Dedifferentiated amniotic fluid mesenchymal stem cell (primary cell): ENCODE results near the gene COL4A2.

Experiments
- DNase-seq: peaks from one replicate; pipeline ENCODE4 v3.0.0-alpha.2; 2016; ENCODE audit errors: extremely low spot score

Gene COL4A2

DNA sequence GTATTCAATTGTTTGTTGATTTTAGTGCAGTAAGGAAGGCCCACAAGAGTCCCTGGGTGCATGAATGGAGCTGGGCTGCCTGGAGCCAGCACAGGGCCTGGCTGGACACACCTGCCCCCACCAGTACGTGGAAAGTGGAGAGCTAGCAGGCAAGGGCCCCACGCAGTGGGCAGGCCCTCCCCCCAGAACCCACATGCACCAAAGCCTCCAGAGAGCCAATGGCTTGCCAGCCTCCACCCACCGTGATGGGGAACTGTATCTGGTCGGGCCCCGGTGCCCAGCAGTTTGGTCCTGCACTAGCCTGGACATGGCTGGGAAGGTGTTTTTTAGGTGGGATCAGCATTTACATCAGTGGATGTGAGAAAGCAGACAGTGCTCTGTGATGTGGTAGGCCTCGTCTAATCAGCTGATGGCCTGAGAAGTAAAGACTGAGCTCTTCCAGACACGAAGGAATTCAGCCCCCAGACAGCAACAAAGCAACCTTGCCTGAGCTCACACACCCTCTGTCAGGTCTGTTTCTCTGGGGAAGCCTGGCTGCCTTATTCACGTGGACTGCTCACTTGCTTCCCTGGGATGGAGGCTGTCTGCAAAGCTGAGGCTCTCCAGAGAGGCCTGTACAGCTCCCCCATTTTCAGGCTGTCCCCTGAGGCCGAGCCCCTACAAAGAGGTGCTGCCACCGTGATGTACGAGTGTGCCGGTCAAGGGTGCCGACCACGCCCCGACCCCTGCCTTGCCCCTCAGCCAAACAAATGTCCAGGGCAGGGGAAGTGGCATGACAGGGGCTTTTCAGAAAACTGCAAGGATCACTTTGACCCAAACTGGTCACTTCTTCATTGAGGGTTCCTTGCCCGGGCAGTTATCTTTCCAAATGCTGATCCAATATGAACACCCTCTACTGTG is 226.9 kb downstream of the COL4A2 start:
- DNase-seq, result no peak

GRCh38 chr13:110535526-110535925 is 228.4 kb downstream of the COL4A2 start:
- no peak for DNase-seq

DNA sequence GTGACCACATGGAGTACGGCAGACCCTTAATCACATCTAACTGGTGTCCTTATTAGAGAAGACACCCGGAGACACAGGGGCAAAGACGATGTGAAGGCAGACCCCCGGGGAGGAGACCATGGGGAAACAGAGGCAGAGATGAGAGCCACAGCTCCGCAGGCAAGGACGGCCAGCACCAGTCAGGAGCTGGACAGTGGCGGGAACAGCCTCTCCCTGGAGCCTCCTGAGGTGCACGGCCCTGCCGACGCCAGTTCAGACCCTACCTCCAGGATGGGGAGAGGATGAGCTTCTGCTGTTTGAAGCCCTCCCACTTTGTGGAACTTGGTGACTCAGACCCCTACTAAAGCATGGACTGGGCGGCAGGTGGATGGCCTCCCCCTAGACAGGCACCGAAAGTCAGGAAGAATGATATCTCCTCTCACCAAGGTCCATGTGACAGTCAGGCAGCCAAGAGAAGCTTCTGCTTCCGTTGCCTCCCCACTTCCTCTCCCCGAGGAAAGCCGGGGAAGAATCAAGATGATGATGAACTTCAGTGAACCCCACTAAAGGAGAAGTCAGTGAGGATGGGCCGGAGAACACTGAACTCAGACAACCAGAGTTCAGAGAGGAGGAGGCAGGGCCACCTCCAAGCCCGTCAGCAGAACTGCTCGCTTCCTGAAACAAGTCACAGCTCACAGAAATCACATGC is 229.1 kb downstream of the COL4A2 start:
- no peak for DNase-seq

DNA sequence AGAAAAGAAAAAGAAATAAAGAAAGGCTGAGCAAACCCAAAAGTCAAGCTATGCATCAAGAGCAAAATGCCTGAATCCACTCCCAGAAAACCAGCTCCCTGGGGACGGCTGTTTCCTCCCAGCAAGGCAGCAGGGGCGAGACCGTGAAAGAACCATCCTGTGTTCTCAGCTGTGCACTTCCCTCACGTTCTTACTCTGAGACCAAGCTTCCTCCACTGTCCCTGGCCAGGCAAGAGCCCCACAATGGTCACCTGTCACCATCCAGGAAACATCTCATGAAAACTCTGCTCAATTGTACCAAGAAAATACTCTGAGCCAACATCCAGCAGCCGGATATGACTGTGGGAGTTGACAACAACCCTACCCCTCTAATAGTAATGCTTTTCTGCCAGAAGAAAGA is 231.5 kb downstream of the COL4A2 start:
- DNase-seq, result no peak

DNA sequence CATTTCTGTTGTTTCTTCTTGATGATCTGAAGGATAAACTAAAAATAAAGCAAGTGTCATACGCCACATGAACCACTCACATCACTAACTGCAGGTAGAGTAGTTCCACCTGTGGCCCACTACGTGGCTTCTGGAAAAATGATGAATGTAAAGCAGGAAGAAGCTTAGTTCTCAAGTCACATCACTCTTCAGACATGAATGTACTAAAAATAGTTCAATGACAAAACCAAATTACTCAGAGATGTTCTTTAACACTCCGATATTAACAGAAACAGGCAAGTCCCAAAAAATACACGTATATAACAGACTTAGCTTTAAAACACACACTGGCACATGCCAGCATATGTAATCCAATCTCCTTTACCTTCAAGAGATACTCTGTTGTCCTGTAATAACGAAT is 232.8 kb downstream of the COL4A2 start:
- DNase-seq, result no peak

DNA sequence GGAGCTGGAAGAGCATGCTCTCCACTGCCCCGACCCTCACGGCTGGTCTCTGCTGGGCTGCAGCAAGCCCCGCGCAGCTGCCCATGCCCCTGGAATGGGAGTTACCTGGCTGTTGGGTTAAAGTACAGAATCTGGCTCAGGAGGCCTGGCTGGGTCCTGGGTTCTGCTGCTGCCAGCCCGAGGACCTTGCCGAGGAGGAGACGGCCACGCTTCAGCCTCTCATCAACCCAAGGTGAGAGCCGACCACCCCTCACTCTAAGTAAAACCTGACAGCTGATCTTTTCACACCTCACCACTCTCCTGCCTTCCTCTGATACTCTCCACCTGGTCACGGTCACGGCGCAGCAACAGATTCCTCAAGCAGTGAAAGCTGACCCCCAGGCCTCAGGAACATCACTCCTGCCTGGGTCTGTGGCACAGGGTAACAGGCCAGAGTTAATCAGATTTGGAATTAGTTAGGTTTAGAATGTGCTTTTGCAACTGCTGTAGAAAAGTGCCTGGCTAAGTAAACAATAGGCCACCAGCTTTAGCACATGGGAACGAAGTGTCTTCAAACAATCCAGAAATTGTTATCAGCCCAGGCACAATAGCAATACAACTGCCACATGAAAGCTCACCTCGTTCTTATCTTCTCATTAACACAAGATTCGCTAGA is 233.9 kb downstream of the COL4A2 start:
- DNase-seq, result no peak

DNA sequence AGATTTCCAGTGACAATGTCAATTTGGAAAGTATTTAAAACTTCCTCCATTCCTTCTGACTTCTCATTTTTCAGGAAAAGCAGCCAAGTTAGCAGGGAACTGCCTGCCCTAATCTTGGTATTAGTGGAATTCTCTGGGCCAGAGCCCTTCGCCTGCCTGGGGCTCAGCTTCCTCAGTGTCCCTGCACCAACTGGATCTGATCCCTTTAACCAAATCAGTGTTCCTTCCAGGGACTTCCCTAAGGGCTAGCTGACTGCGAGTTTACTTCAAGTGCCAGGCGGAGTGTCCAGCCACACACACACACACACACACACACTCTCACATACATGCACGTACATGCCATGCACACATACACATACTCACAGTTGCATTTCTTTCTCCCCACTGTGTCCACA is 234.4 kb downstream of the COL4A2 start:
- peak; percentile 29 for DNase-seq

- no peak for DNase-seq
These were observed 235.2 kb downstream of the COL4A2 start for GRCh38 chr13:110542169-110542796.

GRCh38 chr13:110546378-110546777 is 239.3 kb downstream of the COL4A2 start:
- DNase-seq, result no peak

GRCh38 chr13:110546926-110547325 is 239.8 kb downstream of the COL4A2 start:
- DNase-seq, result peak; percentile 87

GRCh38 chr13:110548891-110549794 is 242.1 kb downstream of the COL4A2 start:
- DNase-seq, result no peak

GRCh38 chr13:110549795-110550160 is 242.7 kb downstream of the COL4A2 start:
- no peak for DNase-seq

DNA sequence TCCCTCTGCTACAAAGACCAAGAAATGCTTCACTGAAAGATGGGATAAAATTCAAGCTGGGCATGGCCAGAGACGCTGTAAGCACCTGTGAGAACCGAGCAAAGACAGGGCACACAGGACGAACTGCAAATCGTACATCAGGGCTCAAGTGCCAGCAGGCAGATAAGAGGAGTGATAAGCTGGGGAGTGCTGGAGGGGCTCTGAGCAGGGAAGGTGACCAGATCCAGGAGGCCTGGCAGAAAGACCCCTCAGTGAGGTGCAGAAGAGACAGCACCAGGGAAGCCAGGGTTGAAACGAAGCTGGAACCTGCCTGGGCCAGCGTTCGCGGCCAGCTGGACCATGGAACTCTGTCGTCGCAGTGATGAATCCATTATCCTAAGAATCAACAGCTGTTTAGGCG is 244.2 kb downstream of the COL4A2 start:
- no peak for DNase-seq

DNA sequence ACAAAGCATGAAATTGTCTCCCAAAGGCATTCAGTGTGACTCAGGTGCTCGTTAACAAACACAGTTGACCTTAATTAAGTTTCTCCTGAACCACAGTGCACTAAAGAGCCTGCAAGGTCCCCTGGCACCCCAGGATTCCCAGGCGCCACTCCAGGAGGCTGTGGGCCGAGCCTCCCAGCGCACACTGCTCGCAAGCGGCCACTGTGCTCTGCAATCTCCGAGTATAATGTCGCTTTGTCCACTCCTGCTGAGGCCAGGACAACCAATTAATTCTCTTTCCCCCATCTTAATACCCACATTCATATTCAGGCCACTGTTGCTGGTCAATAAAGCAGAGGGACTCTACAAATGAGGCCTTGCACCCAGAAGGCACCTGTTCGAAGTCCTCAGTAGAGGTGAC is 245.7 kb downstream of the COL4A2 start:
- DNase-seq, result no peak

DNA sequence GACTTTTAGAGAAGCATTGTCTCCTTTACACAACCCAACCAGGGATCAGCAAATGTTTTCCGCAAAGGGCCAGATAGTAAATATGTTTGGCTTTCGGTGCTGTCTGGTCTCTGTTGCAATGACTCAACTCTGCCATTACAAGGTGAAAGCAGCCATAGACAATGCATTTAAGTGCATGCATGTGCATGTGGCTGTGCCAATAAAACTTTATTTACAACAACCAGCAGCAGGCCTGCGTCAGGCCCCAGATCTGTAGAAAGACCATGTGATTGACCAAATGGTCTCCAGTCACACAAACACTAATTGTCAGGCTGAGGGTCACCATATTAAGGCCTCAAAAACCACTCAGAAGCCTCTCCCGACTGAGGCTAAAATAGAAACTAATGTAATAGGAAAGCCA is 246.3 kb downstream of the COL4A2 start:
- DNase-seq, result no peak

GRCh38 chr13:110554227-110554836 is 247.2 kb downstream of the COL4A2 start:
- no peak for DNase-seq

- DNase-seq, result no peak
These were observed 247.9 kb downstream of the COL4A2 start for GRCh38 chr13:110554946-110555345.

DNA sequence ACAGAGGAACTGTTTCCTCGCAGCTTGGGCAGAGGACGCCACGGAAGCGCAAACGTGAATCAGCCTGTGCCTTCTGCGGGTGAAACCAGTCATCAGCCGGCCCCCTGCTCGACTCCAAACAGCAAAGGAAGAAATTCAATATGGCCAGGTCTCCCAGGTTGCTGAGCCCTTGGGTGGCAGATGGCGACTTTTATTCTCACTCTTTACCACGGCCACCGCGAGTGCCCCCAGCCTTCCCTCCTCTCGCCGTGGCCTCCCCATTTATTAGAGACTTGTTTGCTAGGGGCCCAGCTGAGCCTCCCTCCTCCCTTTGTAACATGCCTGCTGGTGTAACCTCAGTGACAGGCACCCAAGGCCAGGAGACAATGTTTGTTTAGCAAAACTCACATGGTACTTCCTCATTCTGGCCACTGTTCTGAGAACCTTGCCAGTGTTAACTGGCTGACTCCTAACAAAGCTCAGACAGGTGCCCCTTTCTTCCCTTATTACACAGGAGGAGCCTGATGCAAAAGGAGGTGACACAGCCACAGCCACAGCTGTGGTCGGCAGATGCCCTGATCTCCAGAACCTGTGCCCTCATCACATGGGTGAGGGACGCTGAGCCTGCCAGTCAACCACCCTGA is 248.6 kb downstream of the COL4A2 start:
- no peak for DNase-seq

DNA sequence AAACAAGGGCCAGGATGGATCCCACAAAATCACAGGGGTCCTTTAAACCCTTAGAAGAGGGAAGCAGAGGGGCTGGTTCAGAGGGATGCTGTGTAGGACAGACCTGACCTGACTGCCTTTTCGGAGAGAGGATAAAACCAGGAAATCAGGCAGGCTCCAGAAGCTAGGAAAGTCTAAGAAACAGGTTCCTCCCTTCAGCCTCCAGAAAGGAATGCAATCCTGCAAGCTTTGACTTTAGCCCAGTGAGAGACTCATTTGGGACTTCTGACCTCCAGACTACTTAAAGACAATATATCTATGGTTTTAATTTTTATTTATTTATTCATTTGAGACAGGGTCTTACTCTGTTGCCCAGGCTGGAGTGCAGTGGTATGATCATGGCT is 249.1 kb downstream of the COL4A2 start:
- no peak for DNase-seq

DNA sequence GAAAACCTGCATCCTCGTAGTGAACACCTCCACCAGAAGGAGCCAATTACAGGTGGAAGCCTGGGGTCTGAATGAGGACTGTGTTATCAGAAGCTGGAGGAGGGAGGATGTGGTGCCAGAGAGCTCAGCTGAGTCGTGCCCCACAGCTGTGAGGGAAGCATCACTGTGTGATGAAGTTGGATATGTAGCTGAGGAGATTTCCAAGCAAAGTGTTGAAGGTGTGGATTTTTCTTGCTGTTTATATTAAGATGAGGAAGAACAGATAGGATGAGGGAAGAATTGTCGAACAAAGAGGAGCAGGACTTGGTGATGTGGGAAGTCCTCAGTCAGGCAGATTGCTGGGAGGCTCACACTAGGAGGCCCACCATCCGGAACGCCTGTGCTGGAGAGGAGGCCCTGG is 250.0 kb downstream of the COL4A2 start:
- no peak for DNase-seq
